HFF-Myc (cell line): ENCODE results near the gene ADIG.

Source experiments
- DNase-seq: peaks from one replicate; pipeline ENCODE4 v3.0.0-alpha.2; 2011; ENCODE audit warnings: low read depth; ENCODE audit errors: extremely low read depth
- H3K4me3 ChIP-seq: replicated peaks from 2 replicates; pipeline ENCODE4 v1.5.1; 2011; ENCODE audit warnings: low read depth, mild to moderate bottlenecking, control low read depth, low read length
- TF ChIP-seq, protein P1 (sequence below): IDR thresholded peaks from 2 replicates; pipeline ENCODE4 v1.5.1; 2012; ENCODE audit warnings: mild to moderate bottlenecking, low read depth, low read length, control low read depth; ENCODE audit errors: missing control alignments

ADIG gene

DNA sequence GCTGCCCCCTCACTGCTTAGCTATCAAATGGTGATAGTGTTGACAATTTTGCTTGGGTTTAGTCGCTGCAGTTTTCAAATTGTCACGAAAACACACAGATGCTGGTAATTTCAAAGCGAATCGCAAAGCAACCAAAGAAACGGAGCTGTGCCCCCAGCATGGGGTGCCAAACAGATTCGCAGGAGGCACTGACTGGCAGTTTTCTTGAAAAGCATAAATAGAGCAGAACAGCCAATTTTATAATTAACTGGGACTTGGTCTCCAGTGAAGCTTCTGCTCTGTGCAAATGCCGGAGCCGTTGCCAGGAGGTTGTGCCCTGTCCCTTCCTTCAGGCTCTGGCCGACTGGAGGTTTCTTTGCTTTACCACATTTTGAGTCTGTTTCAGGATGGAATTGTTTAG lies 39.4 kb downstream of the ADIG start:
- H3K4me3 ChIP-seq = no peak overlapping the region
- TF ChIP-seq, protein P1, sequence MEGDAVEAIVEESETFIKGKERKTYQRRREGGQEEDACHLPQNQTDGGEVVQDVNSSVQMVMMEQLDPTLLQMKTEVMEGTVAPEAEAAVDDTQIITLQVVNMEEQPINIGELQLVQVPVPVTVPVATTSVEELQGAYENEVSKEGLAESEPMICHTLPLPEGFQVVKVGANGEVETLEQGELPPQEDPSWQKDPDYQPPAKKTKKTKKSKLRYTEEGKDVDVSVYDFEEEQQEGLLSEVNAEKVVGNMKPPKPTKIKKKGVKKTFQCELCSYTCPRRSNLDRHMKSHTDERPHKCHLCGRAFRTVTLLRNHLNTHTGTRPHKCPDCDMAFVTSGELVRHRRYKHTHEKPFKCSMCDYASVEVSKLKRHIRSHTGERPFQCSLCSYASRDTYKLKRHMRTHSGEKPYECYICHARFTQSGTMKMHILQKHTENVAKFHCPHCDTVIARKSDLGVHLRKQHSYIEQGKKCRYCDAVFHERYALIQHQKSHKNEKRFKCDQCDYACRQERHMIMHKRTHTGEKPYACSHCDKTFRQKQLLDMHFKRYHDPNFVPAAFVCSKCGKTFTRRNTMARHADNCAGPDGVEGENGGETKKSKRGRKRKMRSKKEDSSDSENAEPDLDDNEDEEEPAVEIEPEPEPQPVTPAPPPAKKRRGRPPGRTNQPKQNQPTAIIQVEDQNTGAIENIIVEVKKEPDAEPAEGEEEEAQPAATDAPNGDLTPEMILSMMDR = no peak
- DNase-seq = no peak

GRCh38 chr20:38623061-38623460 lies 42.1 kb downstream of the ADIG start:
- TF ChIP-seq, protein P1 = no peak
- no peak overlapping the region for H3K4me3 ChIP-seq
- DNase-seq = no peak

GRCh38 chr20:38624084-38624483 lies 43.1 kb downstream of the ADIG start:
- TF ChIP-seq, protein P1 = no peak
- no peak overlapping the region for H3K4me3 ChIP-seq
- no peak for DNase-seq

- no peak overlapping the region for H3K4me3 ChIP-seq
- TF ChIP-seq, protein P1 = no peak
- DNase-seq = no peak
Observed at GRCh38 chr20:38625896-38626295, 44.9 kb downstream of the ADIG start.

GRCh38 chr20:38626921-38627659 lies 46.1 kb downstream of the ADIG start:
- no peak for DNase-seq
- no peak overlapping the region for H3K4me3 ChIP-seq
- TF ChIP-seq, protein P1 = no peak

DNA sequence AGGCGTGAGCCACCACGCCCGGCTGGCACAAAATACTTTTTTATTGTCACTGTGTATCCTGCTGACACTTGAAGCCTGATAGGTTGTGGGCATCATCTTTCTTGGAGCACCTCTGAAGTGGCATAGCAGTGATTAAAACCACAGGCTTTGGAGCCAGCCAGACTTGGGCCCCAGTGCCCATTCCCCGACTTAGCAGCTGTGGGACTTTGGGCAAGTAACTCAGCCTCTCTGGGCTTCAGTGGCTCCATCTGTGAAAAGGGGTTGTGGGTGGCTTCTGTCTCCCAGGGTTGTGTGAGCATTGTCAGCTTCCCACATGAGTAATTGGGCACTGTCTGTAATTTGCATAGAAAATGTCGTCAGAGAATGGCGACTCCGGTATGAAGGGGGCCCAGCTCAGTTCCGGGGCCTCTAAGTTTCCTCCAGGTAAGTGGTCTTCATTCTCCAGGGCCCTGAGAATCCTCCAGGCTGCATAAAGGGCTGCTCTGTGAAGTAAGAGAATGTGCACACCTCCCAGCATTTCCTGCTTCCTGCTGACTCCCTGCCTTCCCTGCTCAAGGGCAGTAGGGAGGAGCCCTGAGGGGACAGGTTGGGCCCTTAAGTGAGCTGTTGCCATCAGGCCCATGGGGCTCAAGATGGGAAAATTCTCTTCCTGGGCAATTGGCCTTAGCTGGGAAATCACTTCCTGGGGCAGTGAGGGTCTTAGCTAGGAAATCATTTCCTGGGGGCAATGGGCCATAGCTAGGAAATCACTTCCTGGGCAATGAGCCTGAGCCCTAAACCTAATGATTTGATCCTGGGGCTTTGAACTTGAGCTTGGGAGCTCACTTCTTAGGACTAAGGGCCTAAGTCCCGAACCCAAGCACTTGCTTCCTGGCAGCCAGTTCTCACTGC lies 47.8 kb downstream of the ADIG start:
- TF ChIP-seq, protein P1 = no peak
- no peak overlapping the region for H3K4me3 ChIP-seq
- DNase-seq = no peak
